Activated T-cell treated with anti-CD3 and anti-CD28 coated beads, Interleukin-2, amount 50 U/mL, for 4 hours (primary cell): ENCODE data around the gene ANKRD37. TPM values are rescaled to one million over a fixed set of nuclear protein-coding genes. Genes with fewer than 3 reads are reported as not detected.

Experiments used
- ATAC-seq, 2 donors: fragments of 200-7000 bp; cut with Tn5 transposase; one replicate each; pipeline ENCODE4 v1.10.0; 2021
- DNase-seq: peaks from one replicate; pipeline ENCODE4 v3.0.0-alpha.2; 2020
- H3K27me3 Mint-ChIP-seq: one replicate; pipeline ENCODE4 v1.8.0; 2021; ENCODE audit warnings: low read depth, mixed read lengths
- H3K36me3 Mint-ChIP-seq: one replicate; pipeline ENCODE4 v1.8.0; 2022; ENCODE audit warnings: mixed read lengths; ENCODE audit not compliant: insufficient read depth
- H3K4me1 Mint-ChIP-seq: one replicate; pipeline ENCODE4 v1.8.0; 2021; ENCODE audit warnings: low read depth, mixed read lengths
- H3K4me3 Mint-ChIP-seq: one replicate; pipeline ENCODE4 v1.8.0; 2021; ENCODE audit warnings: mild to moderate bottlenecking, moderate library complexity, mixed read lengths
- H3K9me3 Mint-ChIP-seq: one replicate; pipeline ENCODE4 v1.8.0; 2021; ENCODE audit warnings: mixed read lengths
- total RNA-seq, 3 donors: library from RNA; stranded (reverse); gene quantifications; one replicate each; pipeline ENCODE4 v1.2.1, GENCODE V29; 2021

Gene ANKRD37
- total RNA-seq, 3 donors from 2014 or later: 16.8 to 20.8 (median 20.3) TPM

GRCh38 chr4:185369731-185370130, 26.9 kb upstream of the ANKRD37 start:
- peaks cover 10% of the 10 kb centered on the region for H3K36me3 Mint-ChIP-seq
- no peak overlapping the region for H3K4me3 Mint-ChIP-seq
- no peaks in the 10 kb centered on the region for H3K9me3 Mint-ChIP-seq
- DNase-seq: no peak
- H3K4me1 Mint-ChIP-seq: no peaks in the 10 kb centered on the region
- ATAC-seq: no peak
- H3K27me3 Mint-ChIP-seq: no peaks in the 10 kb centered on the region

- Mint-ChIP-seq H3K9me3 (no peaks in the 10 kb centered on the region), H3K4me3 (no peak overlapping the region), H3K27me3 (no peaks in the 10 kb centered on the region), H3K36me3 (peaks cover 10% of the 10 kb centered on the region), H3K4me1 (no peaks in the 10 kb centered on the region)
- DNase-seq: no peak
- ATAC-seq: no peak
Measured at GRCh38 chr4:185370268-185370949, 26.2 kb upstream of the ANKRD37 start.

GRCh38 chr4:185371702-185372101, 24.9 kb upstream of the ANKRD37 start:
- H3K27me3 Mint-ChIP-seq: no peaks in the 10 kb centered on the region
- no peaks in the 10 kb centered on the region for H3K4me1 Mint-ChIP-seq
- H3K36me3 Mint-ChIP-seq: peaks cover 10% of the 10 kb centered on the region
- H3K4me3 Mint-ChIP-seq: no peak overlapping the region
- no peak for DNase-seq
- ATAC-seq: no peak
- H3K9me3 Mint-ChIP-seq: no peaks in the 10 kb centered on the region

GRCh38 chr4:185374027-185374426, 22.6 kb upstream of the ANKRD37 start:
- no peak for DNase-seq
- no peak for ATAC-seq
- no peaks in the 10 kb centered on the region for H3K9me3 Mint-ChIP-seq
- no peaks in the 10 kb centered on the region for H3K27me3 Mint-ChIP-seq
- H3K4me3 Mint-ChIP-seq: no peak overlapping the region
- H3K36me3 Mint-ChIP-seq: peaks cover 10% of the 10 kb centered on the region
- H3K4me1 Mint-ChIP-seq: no peaks in the 10 kb centered on the region

- Mint-ChIP-seq H3K4me3 (no peak overlapping the region), H3K27me3 (no peaks in the 10 kb centered on the region), H3K36me3 (peaks cover 10% of the 10 kb centered on the region), H3K4me1 (no peaks in the 10 kb centered on the region), H3K9me3 (no peaks in the 10 kb centered on the region)
- ATAC-seq (no peak), DNase-seq (no peak)
Measured at GRCh38 chr4:185374573-185374972, 22.1 kb upstream of the ANKRD37 start.

GRCh38 chr4:185378264-185378663, 18.4 kb upstream of the ANKRD37 start:
- no peaks in the 10 kb centered on the region for H3K4me1 Mint-ChIP-seq
- DNase-seq: no peak
- H3K27me3 Mint-ChIP-seq: no peaks in the 10 kb centered on the region
- H3K36me3 Mint-ChIP-seq: peaks cover 6% of the 10 kb centered on the region
- peaks cover 10% of the 10 kb centered on the region for H3K9me3 Mint-ChIP-seq
- no peak for ATAC-seq
- H3K4me3 Mint-ChIP-seq: no peak overlapping the region

- Mint-ChIP-seq H3K4me3 (no peak overlapping the region), H3K36me3 (peaks cover 6% of the 10 kb centered on the region), H3K4me1 (peaks cover 3% of the 10 kb centered on the region), H3K27me3 (no peaks in the 10 kb centered on the region), H3K9me3 (peaks cover 10% of the 10 kb centered on the region)
- DNase-seq: no peak
- ATAC-seq: no peak
Measured at GRCh38 chr4:185379326-185380295, 17.0 kb upstream of the ANKRD37 start.

GRCh38 chr4:185380320-185380719, 16.3 kb upstream of the ANKRD37 start:
- Mint-ChIP-seq H3K4me1 (peaks cover 7% of the 10 kb centered on the region), H3K27me3 (peaks cover 1% of the 10 kb centered on the region), H3K36me3 (peaks cover 6% of the 10 kb centered on the region), H3K4me3 (no peak overlapping the region), H3K9me3 (peaks cover 10% of the 10 kb centered on the region)
- DNase-seq (no peak), ATAC-seq (no peak)

GRCh38 chr4:185381288-185382196, 15.1 kb upstream of the ANKRD37 start:
- Mint-ChIP-seq H3K4me3 (no peak overlapping the region), H3K9me3 (peaks cover 10% of the 10 kb centered on the region), H3K4me1 (peaks cover 7% of the 10 kb centered on the region), H3K27me3 (peaks cover 3% of the 10 kb centered on the region), H3K36me3 (peaks cover 6% of the 10 kb centered on the region)
- DNase-seq (no peak), ATAC-seq (no peak)

GRCh38 chr4:185382754-185383153, 13.9 kb upstream of the ANKRD37 start:
- peaks cover 7% of the 10 kb centered on the region for H3K4me1 Mint-ChIP-seq
- H3K27me3 Mint-ChIP-seq: peaks cover 3% of the 10 kb centered on the region
- peaks cover 10% of the 10 kb centered on the region for H3K9me3 Mint-ChIP-seq
- DNase-seq (no peak), ATAC-seq (no peak)
- peaks cover 6% of the 10 kb centered on the region for H3K36me3 Mint-ChIP-seq
- H3K4me3 Mint-ChIP-seq: no peak overlapping the region

- DNase-seq (no peak), ATAC-seq (no peak)
- Mint-ChIP-seq H3K27me3 (peaks cover 3% of the 10 kb centered on the region), H3K9me3 (peaks cover 10% of the 10 kb centered on the region), H3K4me1 (peaks cover 7% of the 10 kb centered on the region), H3K4me3 (no peak overlapping the region), H3K36me3 (peaks cover 6% of the 10 kb centered on the region)
Measured at GRCh38 chr4:185383451-185383850, 13.2 kb upstream of the ANKRD37 start.

GRCh38 chr4:185384061-185384460, 12.6 kb upstream of the ANKRD37 start:
- DNase-seq: no peak
- Mint-ChIP-seq H3K36me3 (peaks cover 6% of the 10 kb centered on the region), H3K4me3 (no peak overlapping the region)

GRCh38 chr4:185384930-185385331, 11.7 kb upstream of the ANKRD37 start:
- no peak overlapping the region for H3K4me3 Mint-ChIP-seq
- no peak for ATAC-seq

More at GRCh38 chr4:185384061-185384460, 12.6 kb upstream of the ANKRD37 start:
- peaks cover 7% of the 10 kb centered on the region for H3K4me1 Mint-ChIP-seq
- H3K9me3 Mint-ChIP-seq: peaks cover 10% of the 10 kb centered on the region
- ATAC-seq: no peak
- peaks cover 3% of the 10 kb centered on the region for H3K27me3 Mint-ChIP-seq

GRCh38 chr4:185387957-185388356, 8.7 kb upstream of the ANKRD37 start:
- H3K36me3 Mint-ChIP-seq: peaks cover 1% of the 10 kb centered on the region
- DNase-seq (no peak), ATAC-seq (no peak)
- peaks cover 7% of the 10 kb centered on the region for H3K4me1 Mint-ChIP-seq
- H3K9me3 Mint-ChIP-seq: no peaks in the 10 kb centered on the region
- H3K27me3 Mint-ChIP-seq: peaks cover 3% of the 10 kb centered on the region
- no peak overlapping the region for H3K4me3 Mint-ChIP-seq

More at GRCh38 chr4:185384930-185385331, 11.7 kb upstream of the ANKRD37 start:
- H3K27me3 Mint-ChIP-seq: peaks cover 3% of the 10 kb centered on the region
- no peak for DNase-seq
- H3K4me1 Mint-ChIP-seq: peaks cover 7% of the 10 kb centered on the region
- peaks cover 7% of the 10 kb centered on the region for H3K36me3 Mint-ChIP-seq
- peaks cover 10% of the 10 kb centered on the region for H3K9me3 Mint-ChIP-seq
